Cortex of kidney (tissue), 1 donor: ENCODE measurements around the gene KRT85.

ENCODE experiments used
- DNase-seq: peaks from one replicate; lab custom pipeline; 2025; lab: John Stamatoyannopoulos, UW

The KRT85 gene

GRCh38 chr12:52394836-52395405, 27.6 kb upstream of the KRT85 start:
- DNase-seq = no peak

- DNase-seq = no peak
These were observed 25.3 kb upstream of the KRT85 start for GRCh38 chr12:52392465-52393007.

DNA sequence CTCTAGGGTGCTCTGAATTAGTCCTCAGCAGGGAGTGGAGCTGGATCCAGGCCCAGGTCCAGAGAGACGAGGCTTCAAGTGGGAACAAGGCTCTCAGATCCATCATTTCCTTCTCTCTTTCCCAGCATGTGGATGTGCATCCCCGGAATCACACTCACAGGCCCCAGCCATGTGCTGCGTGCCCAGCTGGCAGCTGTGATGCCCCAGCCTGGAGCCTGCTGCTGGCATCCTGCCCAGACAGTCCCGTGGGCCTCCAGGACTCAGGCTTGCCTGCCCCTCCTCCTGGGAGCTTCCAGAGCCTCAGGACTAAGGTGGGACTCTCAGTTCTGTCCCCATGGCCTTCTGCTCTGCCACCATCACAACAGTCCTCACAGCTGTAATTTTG, 24.3 kb upstream of the KRT85 start:
- DNase-seq = no peak

GRCh38 chr12:52390739-52391617, 23.7 kb upstream of the KRT85 start:
- DNase-seq = no peak

- DNase-seq = no peak
These were observed 22.3 kb upstream of the KRT85 start for GRCh38 chr12:52389313-52390207.

- no peak for DNase-seq
These were observed 20.6 kb upstream of the KRT85 start for GRCh38 chr12:52387859-52388258.

GRCh38 chr12:52385226-52385702, 18.0 kb upstream of the KRT85 start, which contains the start of gene KRT84:
TSS of gene KRT84 (minus strand) at chr12:52385652. CDS start at chr12:52385585, 67 bp downstream.
- DNase-seq = no peak

- DNase-seq = no peak
These were observed 16.1 kb upstream of the KRT85 start for GRCh38 chr12:52383331-52383730.

DNA sequence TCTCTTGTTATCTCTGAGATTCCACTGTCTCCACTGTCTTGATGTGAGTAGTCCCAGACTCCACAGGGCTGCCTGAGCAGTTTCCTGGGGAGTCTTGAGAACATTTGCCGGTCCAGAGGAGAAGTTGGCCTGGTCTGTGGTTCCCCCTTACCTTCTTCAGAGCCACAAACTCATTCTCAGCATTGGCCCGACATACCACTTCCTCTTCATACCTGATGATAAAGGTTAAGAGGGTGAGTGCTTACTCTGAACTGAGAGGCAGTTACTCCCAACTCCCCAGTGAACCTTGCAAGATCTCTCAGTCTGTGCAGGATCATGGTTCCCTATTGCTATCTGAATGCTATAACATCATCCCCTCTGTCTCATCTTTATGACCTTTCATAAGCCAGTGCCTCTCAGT, 15.6 kb upstream of the KRT85 start:
- DNase-seq = no peak

DNA sequence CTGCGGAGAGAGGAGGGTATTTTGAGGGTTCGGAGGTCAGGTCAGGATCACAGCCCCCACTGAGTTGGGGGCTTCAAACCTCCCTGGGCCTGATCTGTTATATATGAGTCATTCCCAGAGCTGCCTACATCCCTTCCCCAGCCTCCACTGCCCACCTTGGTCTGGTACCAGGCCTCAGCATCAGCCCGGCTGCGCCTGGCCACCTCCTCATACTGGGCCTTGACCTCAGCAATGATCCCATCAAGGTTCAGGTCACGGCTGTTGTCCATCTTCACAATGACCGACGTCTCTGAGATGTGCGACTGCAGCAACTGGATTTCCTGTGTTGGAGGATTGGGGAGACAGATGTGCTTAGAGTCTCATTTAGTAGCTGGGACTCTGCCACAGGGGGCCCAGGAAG, 13.9 kb upstream of the KRT85 start:
- DNase-seq = no peak

DNA sequence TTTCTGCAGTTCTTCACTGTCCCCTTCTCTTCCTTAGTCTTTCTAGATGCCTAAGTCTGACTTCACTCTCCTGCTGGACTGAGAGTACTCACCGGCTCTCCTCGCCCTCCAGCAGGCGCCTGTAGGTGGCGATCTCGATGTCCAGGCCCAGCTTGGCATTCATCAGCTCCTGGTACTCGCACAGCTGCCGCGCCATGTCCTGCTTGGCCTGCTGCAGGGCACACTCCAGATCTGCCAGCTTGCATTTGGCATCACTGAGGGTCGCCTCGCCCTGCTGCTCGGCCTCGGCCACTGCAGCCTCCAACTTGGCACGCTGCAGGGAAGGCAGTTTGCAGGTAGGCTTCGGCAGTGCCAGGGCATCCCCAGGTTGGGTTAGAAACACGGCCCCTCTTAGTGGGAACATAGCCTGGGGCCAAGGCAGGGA, 13.0 kb upstream of the KRT85 start:
- no peak for DNase-seq

DNA sequence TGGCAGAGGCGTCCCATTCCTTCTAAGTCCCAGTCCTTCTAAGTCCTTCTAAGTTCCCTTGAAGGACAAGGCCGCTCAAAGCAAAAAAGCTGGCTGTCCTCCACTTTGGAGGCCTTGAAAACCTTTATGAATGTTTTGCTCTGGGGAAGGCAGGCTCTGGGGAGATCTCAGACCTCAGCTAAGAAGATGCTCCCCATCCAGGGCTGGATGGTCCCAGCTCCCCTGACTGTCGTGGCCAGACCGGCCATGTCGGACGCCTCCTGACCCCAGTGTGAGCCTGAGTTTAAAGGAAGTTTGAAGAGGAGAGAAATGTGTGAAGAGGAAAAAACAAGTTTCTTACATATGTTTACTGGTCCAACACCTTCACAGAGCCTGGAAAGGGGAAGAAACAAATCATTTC, 12.3 kb upstream of the KRT85 start:
- DNase-seq = no peak

- DNase-seq = no peak
These were observed 10.8 kb upstream of the KRT85 start for GRCh38 chr12:52378091-52378490.

GRCh38 chr12:52377266-52377665, 10.0 kb upstream of the KRT85 start:
- DNase-seq = no peak

DNA sequence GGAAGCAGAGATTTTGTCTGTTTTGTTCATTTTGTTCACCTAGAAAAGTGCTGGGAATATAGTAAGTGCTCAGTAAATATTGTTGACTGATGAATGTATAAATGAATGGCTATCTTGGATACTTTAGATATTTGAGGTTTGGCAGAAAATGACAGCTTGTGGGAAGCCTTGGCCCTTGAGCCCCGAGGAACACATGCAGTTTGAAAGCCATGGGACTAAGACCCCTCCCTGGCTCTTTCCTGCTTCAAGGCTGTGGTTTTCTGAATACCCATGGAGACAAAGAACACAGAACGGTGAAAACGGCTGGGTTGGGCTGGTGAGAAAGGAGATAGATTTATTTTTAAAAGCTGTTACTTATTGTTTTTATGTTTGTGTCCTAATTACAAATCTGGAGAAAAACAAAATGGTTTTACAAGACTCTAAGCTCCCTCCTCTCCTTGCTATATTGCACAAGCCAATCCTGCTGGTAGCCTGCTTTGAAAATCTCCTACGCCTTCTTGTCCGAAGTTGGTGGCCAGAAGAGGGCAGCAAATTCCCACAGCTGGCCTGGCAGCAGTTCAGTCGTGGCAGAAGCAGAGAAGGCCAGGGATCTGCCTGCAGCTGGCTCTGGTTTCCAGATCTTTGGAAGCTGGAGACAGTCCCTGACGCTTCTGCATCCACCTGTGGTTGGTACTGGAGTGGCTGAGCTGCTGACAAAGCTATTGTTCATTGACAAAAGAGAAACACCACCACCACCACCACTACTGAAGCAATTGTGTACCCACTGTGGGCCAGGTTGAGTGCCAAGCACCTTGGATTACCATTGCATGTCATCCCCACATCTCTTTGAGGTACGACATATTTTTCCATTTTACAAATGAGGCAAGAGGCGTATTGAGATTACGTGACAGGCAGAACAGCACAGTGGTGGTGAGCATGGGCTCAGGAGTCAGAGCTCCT, 5.2 kb upstream of the KRT85 start:
- DNase-seq = no peak

- DNase-seq = no peak
These were observed 4.4 kb upstream of the KRT85 start for GRCh38 chr12:52371716-52372115.

- no peak for DNase-seq
These were observed 3.8 kb upstream of the KRT85 start for GRCh38 chr12:52370926-52371608.

DNA sequence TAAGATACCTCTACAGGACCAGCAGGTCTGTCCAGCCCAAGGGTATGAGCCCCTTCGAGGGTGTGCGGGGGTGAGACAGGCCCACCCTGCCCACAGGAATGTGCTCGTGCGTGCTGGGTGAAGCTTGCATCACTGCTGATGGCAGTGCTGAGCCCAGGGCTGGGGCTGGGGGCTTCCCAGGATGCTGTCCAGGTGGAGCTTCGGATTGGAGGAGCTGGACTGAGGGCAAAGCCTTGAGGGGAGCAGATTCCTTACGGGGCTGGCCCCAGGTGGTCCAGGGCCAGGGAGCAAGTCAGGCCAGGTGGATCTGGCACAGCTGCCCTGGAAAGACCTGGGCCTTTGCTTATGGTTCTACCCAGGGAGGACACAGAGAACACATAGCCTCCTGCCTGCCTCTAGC, 2.5 kb upstream of the KRT85 start:
- no peak for DNase-seq

DNA sequence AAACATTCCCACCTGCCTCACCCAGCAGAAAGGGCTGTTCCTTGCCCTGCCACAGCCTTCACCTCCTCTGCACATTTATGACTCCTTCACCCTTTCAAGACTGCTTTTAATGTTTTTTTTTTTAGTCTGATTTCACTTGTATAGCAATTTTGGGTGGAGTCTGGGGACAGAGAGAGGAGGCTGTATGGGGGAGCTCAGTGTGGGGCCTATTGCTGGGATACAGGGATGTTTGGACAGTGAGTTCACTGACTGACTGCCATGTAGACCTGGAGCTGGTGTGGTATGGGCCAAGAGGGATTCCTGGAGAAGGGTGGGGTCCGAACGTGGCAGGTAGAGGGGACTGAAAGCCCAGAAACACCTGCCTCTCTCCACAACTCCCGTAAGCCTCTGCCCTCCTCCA, 1.9 kb upstream of the KRT85 start:
- no peak for DNase-seq

DNA sequence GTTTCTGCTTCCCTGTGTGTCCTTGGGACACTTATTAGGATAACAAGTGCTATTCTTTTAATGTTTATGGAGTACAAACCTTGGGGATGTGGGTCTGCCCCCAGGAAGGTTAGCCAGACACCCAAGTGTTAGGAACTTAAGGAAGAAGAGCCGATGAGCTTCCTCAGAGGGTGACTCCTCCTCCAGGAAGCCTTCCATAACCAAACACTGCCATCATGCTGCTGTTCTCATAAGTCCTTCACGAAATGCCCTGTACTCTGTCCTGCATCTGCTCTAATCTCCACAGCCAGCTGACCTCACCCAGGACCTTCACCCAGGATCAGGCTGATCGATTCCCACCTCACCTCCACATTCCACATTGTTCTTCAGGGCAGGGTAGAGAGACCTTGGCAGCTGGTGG, 1.2 kb upstream of the KRT85 start:
- no peak for DNase-seq
